SK-N-SH treated with all-trans-retinoic acid at 6 μM for 48 hours (cell line): ENCODE data around the gene RABGAP1L.

Source experiments
- SNAI2 ChIP-seq: fragments of 250-450 bp; sonication (Bioruptor Pico); IDR thresholded peaks from 2 replicates; pipeline ENCODE4 v1.5.0; 2020; ENCODE audit warnings: mild to moderate bottlenecking, moderate library complexity
- ZNF565 ChIP-seq: fragments of 450-650 bp; formaldehyde crosslinking; conservative IDR thresholded peaks from 2 replicates; pipeline ENCODE4 v1.5.0; 2020; ENCODE audit warnings: low read depth, mild to moderate bottlenecking, moderate library complexity

DNA sequence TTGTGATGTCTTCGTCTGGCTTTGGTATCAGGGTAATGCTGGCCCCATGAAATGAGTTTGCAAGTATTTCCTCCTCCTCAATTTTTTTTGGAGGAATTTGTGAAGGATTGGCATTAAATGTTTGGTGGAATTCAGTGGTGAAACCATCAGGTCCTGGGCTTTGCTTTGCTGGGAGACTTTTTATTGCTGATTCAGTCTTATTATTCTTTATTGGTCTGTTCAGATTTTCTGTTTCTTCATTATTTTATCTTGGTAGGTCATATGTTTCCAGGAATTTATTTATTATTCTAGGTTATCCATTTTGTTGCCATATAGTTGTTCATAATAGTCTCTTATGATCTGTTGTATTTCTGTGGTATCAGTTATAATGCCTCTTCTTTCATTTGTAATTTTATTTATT, 126.7 kb downstream of the RABGAP1L start:
- TF ChIP-seq ZNF565 (no peak), SNAI2 (CRISPR knock-in tag) (no peak)
